ENCODE measurements around the gene PPP2R5B. TPM values are rescaled to one million over a fixed set of nuclear protein-coding genes. Genes with fewer than 3 reads are reported as not detected.

The PPP2R5B gene
- total RNA-seq, 1 donor from 2014 or later = 32.9 TPM

DNA sequence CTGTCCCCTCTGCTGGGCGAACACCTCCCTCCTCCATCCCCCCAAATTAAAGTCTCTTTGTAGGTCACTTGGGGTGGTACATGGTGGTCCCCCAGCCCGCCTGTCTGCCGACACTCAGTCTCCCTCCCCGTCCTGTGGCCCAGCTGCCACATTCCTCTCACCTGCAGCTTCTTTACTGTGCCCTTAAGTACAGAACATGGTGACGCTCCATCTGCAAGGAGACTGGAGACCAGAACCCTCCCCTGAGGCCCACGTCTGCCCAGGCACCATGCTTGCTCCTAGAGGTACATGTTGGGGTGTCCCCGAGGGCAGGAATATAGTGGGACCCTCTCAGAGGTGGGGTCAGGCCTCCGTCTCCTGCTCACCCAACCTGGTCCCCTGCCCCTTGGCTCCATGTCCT is 40.5 kb upstream of the PPP2R5B start:
- DNase-seq (ENCODE audit: low read depth) = no peak
- H3K4me3 ChIP-seq (ENCODE audit: low read depth, low read length) = no peak overlapping the region
- TF ChIP-seq, protein P1, sequence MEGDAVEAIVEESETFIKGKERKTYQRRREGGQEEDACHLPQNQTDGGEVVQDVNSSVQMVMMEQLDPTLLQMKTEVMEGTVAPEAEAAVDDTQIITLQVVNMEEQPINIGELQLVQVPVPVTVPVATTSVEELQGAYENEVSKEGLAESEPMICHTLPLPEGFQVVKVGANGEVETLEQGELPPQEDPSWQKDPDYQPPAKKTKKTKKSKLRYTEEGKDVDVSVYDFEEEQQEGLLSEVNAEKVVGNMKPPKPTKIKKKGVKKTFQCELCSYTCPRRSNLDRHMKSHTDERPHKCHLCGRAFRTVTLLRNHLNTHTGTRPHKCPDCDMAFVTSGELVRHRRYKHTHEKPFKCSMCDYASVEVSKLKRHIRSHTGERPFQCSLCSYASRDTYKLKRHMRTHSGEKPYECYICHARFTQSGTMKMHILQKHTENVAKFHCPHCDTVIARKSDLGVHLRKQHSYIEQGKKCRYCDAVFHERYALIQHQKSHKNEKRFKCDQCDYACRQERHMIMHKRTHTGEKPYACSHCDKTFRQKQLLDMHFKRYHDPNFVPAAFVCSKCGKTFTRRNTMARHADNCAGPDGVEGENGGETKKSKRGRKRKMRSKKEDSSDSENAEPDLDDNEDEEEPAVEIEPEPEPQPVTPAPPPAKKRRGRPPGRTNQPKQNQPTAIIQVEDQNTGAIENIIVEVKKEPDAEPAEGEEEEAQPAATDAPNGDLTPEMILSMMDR (conservative IDR thresholded peaks at IDR 0.05; ENCODE audit: low read depth, low read length) = no peak

DNA sequence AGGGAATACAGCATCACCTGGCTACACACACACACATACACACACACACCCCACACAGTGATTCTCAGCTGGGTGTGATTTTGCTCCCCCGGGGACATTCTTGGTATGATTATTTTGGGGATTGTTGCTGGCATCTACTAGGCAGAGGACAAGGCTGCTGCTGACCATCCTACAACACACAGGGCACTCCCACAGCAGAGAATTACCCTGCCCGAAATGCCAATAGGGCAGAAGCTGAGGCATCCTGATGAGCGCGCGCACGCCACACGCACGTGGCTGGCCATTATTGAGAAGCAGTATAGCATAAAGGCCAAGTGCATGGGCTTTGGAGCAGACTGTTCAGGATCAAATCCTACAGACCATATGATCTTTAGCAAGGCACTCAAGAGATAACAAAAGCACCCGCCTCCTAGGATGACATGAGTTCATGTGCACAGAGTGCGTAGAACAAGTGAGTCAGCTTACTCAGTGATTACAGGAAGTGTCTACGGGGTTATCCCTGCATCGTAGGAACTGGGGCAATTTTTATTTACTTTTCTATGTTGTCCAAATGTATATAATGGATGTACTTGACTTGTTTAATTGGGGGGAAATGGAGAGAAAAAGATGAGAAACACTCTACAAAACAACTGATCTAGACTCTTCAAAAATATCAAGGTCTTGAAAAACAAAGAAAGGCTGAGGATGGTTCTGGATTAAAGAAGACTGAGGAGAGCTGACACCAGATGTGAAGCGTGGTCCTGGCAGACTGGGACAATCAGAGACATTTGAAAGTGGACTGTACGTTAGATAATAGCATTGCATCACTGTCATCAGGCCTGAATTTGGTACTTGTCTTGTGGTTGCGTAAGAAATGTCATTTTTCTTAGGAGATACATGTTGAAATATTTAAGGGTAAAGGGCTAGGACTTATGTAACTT is 38.9 kb upstream of the PPP2R5B start:
- TF ChIP-seq, protein P1 (conservative IDR thresholded peaks at IDR 0.05; ENCODE audit: low read depth, low read length) = no peak
- H3K4me3 ChIP-seq (ENCODE audit: low read depth, low read length) = no peak overlapping the region
- no peak for DNase-seq (ENCODE audit: low read depth)

DNA sequence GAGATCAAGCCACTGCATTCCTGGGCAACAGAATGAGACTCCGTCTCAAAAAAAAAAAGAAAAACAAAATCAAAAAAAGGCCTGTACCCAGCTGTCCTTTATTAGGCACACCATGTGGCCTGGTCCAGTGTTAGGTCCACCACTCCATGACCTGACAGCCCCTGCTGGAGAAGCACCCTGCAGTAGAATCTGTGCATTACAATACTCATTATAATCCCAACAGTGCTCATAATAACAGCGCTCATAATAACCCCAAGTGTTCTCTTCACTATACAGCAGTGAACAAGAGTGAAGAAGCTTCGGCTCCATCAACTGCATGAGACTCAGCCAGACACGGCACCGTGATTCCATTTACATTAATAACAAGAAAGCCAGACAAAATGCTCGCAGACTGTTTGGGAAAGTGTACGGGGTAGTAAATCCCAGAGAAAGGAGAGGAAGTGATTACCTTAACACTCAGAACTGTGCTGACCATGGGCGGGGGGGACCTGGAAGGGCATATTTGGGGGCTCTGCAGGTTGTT is 37.2 kb upstream of the PPP2R5B start:
- TF ChIP-seq, protein P1 (conservative IDR thresholded peaks at IDR 0.05; ENCODE audit: low read depth, low read length) = no peak
- no peak for DNase-seq (ENCODE audit: low read depth)
- no peak overlapping the region for H3K4me3 ChIP-seq (ENCODE audit: low read depth, low read length)

DNA sequence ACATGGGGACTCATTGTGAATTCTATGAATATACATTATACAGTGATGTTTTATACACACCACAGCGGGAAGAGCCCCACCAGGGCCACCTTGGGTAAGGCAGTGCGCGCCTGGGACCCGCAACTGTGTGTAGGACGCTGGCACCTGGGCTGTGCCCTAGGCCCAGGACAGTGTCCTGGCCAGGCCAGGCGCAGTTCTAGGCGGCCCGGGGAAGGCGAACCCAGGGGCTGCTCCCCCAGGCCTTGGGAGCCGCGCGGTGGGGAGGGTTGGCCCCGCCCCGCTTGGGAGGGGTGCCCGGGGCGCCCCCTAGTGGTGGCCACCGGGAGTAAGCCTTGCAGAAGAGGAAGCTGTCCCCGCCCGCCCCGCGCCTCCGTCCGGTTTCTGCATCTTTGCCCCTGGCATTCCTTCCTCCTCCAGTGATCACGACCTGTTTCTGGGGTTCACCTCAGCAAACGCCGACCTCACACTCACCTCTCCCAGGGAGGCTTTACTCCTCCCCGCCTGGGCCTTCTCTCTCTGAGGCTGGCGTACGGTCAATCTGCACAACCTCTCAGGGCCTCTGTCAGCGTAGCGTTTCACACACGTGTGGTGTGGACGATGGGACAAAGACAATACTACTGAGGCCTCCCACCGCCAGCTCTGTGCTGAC is 36.6 kb upstream of the PPP2R5B start:
- TF ChIP-seq, protein P1 (conservative IDR thresholded peaks at IDR 0.05; ENCODE audit: low read depth, low read length) = peak; percentile 85
- no peak for DNase-seq (ENCODE audit: low read depth)
- peak overlapping the region; percentile 20 for H3K4me3 ChIP-seq (ENCODE audit: low read depth, low read length)

DNA sequence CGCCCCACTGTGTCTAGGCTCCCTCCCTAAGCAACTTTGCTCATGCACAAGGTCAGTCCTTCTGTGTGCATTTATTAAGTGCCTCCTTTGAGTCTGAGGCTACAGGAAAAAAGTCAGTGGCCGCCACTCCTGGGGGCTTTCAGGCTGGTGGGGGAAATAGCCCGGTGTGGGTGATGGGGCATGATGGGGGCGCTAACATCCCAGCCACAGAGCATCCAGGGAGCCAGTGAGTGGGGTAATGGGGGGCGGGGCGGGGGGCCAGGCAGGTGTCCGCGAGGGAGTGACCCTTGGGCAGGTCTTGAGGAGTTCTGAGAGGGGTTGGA is 36.1 kb upstream of the PPP2R5B start:
- H3K4me3 ChIP-seq (ENCODE audit: low read depth, low read length) = peak overlapping the region; percentile 20
- TF ChIP-seq, protein P1 (conservative IDR thresholded peaks at IDR 0.05; ENCODE audit: low read depth, low read length) = no peak
- DNase-seq (ENCODE audit: low read depth) = no peak

DNA sequence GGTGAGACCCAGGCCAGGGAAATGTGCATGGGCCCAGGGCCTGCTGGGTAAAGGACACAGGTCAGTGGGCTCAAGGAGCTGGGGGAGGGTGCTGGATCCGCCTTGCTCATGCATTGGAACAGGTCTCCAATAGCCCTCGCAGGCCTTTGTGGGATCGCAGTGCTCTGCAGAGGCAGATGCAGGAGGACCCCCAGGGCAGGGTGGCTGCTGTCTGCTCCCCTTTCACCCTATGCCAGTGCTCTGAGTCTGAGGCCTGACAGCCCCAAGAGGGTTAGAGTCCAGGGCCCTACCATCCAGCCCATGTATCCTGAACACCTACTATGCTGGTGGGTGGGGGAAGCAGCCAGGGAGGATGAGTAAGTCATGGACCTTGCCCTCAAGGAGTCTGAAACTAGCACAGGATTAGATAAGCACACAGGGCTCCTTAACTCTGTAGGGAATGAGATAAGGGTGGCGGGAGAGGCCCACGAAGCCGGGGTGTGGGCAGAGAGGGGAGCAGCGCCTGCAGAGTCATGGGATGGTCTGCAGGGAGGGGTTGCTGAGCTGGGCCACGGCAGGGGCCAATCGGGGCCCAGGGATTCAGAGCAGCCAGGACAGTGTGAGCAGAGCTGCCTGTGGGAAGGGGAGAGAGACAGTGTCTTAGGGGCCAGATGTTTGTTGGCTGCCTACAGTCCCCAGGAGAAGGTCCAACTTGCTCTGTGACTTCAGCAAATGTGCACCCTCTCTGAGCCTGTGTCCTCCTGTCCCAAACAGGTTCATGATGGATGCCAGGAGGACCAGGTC is 35.6 kb upstream of the PPP2R5B start:
- TF ChIP-seq, protein P1 (conservative IDR thresholded peaks at IDR 0.05; ENCODE audit: low read depth, low read length) = no peak
- DNase-seq (ENCODE audit: low read depth) = no peak
- H3K4me3 ChIP-seq (ENCODE audit: low read depth, low read length) = no peak overlapping the region

Data from epithelial cell of proximal tubule (primary cell).